Measurements from ENCODE around the gene CSTPP1.
"Not testable (repeated sequence)": the region's sequence is repeated elsewhere in the genome, so short reads cannot be mapped to it uniquely, and the experiment has no call there.

Gene CSTPP1

DNA sequence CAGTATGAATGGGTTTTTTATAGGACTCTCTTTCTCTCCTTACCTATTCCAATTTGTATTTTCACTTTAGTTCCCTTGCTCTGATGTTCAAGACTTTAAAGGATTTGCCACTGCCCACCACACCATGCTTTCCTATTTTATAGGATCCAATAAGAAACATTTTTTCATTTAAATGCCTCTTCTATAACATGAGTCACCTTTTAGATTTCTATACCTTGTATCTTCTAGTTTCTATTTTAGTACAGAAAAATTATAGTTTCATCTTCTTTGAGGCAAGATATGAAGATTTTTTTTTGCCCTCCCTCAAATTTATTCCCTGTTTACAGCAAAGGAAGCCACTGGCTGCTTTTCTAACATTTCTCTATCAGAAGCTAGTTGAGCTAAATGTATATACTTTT lies 163.4 kb downstream of the CSTPP1 start:
- DNase-seq (ENCODE audit: low spot score) = no peak

DNA sequence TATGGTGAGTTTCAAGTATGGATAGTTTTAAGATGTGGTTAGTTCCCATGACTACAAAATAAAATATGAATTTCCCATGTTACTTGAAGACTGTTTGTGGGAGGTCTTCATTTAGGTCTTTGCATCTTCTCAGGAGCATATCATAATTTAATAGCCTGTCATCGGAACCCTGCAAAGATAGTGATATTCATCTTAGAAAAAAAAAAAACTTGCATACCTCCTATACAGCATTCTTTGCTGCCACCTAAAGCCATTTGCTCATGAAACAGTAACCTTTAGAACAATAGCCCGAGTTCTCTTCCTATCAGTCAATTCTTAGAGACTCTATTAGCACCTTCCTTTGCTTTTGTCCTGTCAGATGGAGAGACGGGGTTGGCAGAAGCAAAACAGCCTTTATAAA lies 164.8 kb downstream of the CSTPP1 start:
- no peak for DNase-seq (ENCODE audit: low spot score)

DNA sequence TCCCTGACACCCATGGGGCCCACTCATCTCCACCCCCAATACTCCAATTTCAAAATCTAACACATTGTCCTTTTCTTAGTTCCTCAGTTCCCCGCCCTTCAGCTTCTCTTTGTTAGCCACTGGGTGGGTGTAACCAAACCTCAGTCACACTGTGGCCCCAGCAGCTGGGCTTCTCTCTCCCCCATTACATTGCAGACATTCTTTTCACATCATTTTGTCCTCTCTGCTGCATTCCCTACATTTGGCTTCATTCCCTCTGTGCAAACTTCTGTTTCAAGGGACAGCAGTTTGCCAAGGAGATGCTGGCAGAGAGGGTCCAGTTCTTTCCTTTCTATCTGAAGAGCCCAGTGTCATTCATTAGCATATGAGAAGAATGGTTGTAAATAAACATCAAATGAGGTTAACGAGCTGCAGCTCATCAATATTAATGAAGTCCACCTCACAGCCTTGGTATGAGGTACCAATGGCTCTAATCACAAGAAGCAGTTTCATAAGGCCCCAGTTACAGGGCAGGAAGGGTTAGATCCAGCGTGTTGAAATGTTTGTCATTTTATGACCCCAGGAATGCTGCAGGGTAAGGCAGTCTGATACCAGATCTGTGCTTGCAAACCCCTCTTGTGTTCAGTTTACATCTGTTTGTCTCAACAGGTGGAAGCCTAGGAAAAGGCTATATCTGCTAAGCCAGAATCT lies 167.8 kb downstream of the CSTPP1 start:
- no peak for DNase-seq (ENCODE audit: low spot score)

DNA sequence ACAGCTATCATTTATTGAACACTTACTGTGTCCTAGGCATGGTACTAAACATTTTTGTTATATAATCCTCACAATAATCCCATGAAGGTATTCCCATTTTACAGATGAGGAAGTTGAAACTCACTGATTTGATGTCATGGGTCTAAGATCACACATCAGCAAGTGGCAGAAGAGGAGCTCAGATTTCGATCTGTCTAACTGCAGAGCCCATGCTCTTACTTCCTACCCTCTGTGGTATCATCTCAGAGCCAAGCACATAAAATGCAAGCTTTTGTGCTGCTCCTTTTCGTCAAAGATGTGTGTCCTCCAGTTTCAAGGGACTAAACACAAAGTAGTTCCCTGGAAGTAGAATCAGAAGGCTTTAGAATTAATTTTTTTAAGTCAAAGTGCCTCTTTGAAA lies 169.0 kb downstream of the CSTPP1 start:
- DNase-seq (ENCODE audit: low spot score) = no peak

DNA sequence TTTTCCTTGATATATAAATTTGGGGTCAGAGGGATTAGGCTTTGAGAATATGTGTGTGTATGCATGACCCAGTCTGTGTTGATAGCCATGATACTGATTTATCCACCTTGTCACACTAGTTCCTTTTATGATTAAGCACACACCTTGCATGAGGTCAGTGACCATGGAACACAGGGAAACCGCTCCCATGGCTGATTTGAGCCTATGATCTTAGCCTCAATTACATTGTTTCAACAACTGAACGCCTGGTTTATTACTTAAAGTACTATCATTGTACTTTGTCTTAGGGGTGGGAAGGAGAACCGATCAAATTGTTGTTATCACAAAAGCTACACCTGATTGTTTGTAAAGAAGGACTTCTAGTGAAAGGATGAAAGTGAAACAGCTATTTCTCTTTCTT lies 169.4 kb downstream of the CSTPP1 start:
- DNase-seq (ENCODE audit: low spot score) = no peak

DNA sequence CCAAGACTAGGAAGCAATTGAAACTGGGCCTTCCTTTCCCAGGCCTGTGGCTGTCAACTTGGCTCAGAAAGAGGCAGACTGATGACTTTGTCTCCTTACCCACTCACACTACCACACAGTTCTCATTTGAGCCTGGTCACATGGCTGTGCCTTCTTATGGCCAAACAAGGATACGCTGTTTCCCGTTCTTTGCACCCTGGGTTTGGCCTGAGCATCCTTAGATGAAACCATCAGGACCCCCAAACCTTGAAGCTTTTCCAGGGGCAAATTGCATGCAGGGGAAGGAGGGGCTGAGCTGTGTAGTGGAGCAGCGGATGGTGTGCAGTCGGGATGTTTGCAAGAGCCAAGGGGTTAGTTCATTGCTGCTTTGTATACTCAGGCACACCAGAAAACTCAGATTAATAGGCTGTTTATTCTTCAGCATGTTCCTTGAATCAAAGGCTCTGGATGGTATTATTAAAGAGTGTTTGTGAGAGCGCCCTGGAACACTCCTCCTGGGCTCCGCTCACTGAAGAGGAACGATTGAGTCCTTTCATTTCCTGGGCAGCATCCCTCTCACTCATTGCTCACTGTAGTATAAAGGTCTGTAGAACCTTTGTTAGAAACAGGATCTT lies 170.3 kb downstream of the CSTPP1 start:
- no peak for DNase-seq (ENCODE audit: low spot score)

DNA sequence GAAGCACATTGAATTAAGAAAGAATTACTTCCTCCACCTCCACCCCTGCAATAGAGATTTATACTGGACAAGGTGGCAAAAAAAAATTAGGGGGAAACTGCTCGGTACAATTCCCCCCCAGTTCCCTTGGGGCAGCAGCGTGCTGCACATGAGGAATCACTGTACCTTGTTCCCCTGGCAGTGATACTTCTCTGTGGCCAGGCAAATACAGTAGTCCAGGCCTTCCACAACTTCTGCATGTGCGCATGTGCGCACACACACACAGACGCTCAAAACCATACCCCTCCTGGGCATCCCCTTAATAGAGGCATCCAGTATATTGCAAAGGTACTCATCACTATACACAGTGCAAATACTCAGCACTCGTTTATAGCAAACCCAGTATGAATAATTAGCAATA lies 171.2 kb downstream of the CSTPP1 start:
- DNase-seq (ENCODE audit: low spot score) = no peak

DNA sequence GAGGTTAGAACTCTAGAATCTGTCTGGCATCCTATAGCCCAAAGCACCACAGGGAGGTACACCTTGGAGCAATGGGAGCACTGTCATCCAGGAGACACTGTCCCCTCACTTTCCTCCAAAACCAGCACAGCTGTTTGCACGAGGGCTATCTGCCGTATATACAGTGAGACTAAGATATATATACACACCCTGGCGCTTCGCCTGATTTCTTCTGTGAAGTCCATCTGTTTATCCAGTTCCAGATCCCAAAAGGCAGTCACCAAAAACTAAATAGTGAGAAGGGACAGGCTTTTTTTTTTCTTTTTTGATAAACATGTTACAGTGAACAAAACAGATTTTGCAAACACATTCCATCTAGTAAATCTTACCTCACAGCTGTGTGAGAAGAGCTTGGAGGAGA lies 171.7 kb downstream of the CSTPP1 start:
- DNase-seq (ENCODE audit: low spot score) = no peak

DNA sequence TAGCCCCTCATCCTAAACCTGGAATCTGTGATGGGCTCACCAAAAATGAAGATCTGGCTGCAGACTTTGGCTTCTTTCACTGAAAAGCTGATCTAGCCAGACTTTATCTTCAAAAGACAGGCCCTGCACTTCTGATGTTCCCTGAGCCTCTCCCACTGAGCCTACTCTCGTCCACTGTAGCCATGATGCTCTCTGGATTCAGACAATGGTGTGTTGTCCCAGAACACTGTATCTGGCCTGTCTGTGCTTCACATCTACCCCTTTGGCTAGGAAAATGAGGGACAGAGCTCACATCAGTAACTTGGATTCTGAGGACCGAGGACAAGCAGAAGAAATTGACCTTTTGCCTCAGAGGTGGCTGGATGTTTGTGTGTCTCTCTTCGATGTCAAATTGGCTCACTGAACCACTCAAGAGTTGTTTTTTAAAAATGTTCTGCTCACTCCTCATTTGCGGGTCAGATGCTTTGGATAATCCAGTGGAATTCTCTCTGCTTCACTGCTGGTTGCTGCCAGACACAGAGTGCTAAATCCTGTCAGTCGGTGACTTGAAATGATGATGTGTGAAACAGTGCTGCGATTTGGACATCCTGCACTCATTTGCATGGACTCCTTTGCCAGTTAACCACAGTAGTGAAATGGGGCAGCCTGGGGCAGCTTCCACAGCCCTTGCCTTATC lies 172.6 kb downstream of the CSTPP1 start:
- DNase-seq (ENCODE audit: low spot score) = no peak

DNA sequence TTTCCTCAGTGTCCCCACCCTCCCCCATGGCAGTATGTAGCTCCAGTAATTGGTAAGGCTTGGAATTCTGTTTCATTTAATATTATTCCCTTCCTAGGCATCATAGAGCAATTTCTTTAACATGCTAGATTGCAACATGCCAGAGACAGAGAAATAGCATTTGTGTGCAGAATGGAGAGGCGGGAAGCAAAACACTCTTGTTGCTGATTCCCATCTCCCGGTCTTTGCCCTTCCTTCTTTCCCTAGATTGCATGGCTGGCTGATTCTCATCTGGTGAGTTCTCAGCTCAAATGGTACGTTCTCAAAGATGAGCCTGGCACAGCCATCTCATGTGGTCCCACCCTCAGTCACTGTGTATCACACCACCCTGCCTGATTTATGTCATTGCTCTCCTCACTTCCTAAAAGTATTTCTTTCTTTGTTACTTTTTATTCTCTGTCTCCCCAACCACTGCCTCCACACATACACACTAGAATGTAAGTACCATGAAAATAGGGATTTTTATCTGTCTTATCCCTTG lies 173.2 kb downstream of the CSTPP1 start:
- DNase-seq (ENCODE audit: low spot score) = no peak

DNA sequence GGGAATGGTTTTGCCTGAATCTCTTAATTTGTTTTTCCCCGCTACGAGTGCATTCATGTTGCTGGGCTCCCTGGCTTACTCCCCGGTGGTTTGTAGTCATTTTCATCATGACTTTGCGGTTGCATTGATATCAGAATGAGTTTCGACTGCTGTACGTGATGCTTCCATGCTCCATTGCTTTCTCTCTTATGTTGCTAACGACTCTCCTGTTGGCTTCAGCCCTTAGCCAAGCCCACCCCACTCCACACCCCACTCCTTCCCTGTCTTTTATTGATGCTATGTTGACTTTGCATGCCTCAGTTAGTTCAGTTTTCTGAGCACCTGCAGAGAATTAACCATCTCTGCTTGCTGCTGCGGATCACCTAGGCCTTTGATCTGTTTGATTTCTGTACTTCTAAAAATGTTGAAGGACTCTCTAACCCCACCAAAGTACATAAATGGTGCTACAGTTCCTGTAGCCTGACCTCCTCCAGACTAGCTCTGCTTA lies 174.8 kb downstream of the CSTPP1 start:
- DNase-seq (ENCODE audit: low spot score) = peak; percentile 8

DNA sequence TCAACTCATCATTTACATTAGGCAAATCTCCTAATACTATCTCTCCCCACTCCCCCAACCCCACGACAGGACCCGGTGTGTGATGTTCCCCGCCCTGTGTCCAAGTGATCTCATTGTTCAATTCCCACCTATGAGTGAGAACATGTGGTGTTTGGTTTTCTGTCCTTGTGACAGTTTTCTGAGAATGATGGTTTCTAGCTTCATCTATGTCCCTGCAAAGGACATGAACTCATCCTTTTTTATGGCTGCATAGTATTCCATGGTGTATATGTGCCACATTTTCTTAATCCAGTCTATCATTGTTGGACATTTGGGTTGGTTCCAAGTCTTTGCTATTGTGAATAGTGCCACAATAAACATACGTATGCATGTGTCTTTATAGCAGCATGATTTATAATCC lies 176.4 kb downstream of the CSTPP1 start:
- not testable (repeated sequence) for DNase-seq (ENCODE audit: low spot score)

DNA sequence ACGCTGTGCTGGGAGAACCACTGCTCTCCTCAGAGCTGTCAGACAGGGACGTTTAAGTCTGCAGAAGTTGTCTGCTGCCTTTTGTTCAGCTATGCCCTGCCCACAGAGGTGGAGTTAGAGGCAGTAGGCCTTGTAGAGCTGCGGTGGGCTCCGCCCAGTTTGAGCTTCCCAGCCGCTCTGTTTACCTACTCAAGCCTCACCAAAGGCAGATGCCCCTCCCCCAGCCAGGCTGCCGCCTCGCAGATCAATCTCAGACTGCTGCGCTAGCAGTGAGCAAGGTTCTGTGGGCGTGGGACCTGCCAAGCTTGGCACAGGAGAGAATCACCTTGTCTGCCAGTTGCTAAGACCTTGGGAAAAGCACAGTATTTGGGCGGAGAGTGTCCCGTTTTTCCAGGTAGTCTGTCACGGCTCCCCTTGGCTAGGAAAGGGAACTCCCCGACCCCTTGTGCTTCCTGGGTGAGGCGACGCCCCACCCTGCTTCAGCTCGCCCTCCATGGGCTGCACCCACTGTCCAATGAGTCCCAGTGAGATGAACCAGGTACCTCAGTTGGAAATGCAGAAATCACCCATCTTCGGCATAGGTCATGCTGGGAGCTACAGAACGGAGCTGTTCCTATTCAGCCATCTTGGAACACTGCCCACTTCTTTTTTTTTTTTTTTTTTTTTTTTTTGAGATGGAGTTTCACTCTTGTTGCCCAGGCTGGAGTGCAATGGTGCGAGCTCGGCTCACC lies 182.6 kb downstream of the CSTPP1 start:
- not testable (repeated sequence) for DNase-seq (ENCODE audit: low spot score)

DNA sequence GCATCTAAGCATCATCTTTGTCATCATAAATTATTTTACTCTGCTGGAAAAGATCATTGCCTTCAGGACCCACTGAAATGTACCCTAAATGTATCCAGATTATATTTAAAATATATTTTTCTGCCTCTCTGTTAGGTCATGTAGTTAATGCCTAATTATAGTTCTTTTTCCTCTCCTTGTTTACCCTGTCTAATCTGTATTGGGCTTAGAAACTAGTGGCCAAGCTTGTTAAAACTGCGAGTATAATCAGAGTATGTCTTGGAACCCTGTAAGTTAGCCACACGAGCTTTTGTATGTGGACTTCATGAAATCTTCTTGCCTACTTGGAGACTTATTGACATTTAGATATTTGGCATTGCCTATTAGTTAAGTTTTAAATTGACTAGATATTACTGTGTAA lies 184.5 kb downstream of the CSTPP1 start:
- no peak for DNase-seq (ENCODE audit: low spot score)

DNA sequence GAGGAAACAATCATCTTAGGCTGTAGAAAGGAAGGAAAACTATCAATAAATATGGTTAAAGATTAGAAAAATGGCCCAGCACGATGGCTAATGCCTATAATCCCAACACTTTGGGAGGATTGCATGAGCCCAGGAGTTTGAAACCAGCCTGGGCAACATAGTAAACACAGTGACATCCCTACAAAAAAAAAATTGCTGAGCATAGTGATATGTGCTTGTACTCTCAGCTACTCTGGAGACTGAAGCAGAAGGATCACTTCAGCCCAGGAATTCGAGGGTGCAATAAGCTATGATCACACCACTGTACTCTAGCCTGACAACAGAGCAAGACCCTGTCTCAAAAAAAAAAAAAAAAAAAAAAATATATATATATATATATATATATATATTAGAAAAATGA lies 185.2 kb downstream of the CSTPP1 start:
- DNase-seq (ENCODE audit: low spot score) = no peak

DNA sequence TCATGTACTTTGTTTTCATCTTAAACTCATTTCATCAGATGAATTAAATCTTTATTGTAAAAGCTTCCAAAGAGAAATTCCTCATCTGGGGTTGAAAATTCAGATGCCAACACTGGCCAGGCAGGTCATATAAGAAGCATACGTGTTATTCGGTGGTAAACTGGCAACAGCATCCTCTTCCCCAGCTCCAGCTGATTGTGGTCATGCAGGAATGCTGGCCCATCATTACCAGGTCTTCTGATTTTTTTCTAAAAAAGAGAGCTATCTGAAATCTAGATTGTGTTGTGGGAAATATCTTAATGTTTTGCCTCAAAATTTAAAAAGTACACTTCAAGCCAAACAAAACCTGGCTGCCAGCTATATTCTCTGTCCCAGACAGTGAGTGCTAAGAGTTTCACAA lies 186.5 kb downstream of the CSTPP1 start:
- no peak for DNase-seq (ENCODE audit: low spot score)

DNA sequence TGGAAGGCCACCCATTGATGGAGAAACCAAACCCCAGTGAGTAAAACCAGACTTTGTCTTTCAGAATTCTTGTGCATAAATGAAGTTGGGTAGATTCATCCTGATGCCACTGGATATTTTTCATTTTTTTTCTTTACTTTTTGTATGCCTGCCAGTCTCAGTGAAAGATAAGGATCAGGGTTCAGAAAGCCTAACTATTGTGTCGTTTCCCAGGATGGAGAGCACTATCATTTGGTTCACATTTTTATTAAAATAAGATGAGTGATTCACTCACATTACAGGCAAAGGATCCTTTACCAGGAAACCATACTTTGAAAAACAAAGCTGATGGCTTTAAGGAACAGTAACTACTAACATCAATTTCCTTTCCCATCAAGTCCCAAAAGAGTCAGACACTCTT lies 188.1 kb downstream of the CSTPP1 start:
- no peak for DNase-seq (ENCODE audit: low spot score)

DNA sequence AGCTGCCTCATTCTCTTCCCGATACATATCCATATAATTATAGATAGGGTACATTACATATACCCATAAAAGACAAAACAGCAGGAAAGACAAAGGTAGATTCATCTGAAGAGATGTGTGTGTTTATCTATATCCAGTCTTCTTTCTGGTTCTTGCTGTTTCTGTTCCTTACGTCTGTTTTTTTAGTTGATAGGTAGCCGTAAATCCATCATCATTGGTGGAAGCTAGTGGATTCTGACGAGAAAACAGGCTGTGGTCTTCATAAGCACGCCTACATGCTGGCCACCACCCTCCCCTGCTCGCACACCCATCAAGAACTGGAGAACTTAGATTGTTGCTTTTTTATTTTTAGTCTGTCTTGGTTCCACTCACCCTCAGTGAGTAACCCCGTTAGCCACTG lies 188.5 kb downstream of the CSTPP1 start:
- DNase-seq (ENCODE audit: low spot score) = no peak

DNA sequence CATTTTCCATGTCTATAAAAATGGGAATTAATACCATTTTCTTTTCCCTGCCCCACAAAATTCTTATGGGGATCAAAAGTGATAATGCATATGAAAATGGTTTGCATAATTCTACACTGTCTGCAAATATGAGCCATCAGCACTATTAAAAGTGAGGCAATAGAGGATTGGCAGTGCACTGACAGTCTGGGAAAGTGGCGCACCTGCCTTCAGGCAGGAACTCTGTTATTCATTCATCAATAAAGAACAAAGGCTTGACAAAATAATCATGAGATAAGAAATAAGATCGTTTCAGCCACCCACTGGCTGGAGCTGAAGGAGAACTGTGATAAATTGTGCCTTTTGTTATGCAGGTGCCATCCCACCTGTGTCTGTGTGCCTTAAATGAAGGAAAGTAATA lies 190.7 kb downstream of the CSTPP1 start:
- no peak for DNase-seq (ENCODE audit: low spot score)

DNA sequence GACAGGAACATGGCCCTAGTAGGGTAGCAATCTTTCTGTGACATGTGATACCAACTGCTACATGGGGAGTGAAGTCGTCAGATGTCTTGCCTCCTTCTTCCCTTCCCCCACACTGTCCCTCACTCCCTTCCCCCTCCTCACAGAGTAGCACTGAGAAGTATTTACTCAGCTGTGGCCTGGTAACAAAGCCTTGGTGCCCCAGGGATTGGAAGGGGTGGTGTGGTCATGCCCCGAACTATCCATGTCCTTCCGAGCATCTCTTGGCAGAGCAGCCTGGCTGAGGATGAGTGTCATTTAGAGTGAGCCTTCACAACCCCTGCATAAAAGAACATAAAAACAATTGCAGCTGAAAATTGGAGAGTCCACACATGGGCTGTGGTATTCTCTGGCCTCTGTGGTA lies 194.0 kb downstream of the CSTPP1 start:
- DNase-seq (ENCODE audit: low spot score) = no peak

DNA sequence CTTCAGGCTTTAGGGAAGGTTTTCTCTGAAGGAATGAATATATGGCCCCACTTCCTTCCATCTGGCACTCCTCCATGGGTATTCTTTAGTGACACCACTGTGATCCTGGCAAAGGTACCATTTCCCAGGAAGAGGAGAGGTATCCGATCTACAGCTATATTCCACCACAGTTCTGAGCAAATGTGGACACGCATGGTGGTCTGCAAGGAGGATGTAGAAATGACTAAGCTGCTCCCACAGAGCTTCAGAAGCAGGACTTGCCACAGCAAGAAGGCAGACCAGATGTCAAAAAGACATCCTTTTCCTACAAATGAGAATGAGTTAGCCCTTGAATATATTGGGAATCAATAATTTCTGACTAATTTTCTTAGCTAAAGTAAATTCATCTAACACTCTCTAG lies 194.6 kb downstream of the CSTPP1 start:
- DNase-seq (ENCODE audit: low spot score) = no peak

DNA sequence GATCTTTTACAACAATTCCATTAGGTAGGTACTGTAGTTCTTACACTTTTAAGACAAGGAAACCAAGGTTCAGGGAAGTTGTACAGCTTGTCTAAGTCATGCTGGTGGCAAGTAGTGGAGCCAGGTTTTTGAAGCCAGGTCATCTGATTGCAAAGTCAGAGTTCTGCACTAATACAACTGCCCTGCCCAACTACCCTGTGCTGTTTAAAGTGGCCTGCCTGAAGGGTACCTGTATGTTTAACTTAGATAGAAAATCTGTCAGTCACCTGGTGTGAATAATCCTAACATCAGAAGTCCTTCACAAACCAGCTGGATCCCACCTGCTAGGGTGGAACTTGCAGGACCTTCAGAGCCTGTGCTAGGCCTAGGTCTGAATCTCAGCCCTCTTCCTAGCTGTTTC lies 195.9 kb downstream of the CSTPP1 start:
- DNase-seq (ENCODE audit: low spot score) = no peak

DNA sequence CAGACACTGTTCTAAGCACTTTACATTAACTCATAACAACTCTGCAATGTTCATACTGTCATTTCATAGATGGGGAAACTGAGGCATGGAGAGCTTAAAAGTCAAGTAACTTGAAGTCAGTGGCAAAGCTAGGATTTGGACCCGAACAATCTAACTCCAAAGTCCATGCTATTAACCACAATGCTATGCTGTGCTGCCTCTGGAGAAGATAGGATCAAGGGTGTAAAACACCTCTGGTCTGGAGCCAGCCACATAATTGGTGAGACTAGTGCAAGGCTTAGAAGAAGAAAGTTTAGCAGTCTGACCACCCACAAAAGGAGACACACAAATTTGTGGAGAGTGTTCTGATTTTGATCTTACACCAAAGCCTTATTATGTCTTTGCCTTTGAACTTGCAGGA lies 196.4 kb downstream of the CSTPP1 start:
- no peak for DNase-seq (ENCODE audit: low spot score)

Measured in germinal center (tissue), 1 donor.